Stimulated activated CD4-positive, alpha-beta T cell treated with anti-CD3 and anti-CD28 coated beads, Interleukin-2, amount 100 ng/mL, for 48 hours (primary cell): ENCODE measurements around the gene SFMBT2.

Source experiments
- DNase-seq, 2 donors: peaks; one replicate each; pipeline ENCODE4 v3.0.0-alpha.2; 2020

The SFMBT2 gene

GRCh38 chr10:7293378-7293920, 117.4 kb downstream of the SFMBT2 start:
- no peak for DNase-seq

DNA sequence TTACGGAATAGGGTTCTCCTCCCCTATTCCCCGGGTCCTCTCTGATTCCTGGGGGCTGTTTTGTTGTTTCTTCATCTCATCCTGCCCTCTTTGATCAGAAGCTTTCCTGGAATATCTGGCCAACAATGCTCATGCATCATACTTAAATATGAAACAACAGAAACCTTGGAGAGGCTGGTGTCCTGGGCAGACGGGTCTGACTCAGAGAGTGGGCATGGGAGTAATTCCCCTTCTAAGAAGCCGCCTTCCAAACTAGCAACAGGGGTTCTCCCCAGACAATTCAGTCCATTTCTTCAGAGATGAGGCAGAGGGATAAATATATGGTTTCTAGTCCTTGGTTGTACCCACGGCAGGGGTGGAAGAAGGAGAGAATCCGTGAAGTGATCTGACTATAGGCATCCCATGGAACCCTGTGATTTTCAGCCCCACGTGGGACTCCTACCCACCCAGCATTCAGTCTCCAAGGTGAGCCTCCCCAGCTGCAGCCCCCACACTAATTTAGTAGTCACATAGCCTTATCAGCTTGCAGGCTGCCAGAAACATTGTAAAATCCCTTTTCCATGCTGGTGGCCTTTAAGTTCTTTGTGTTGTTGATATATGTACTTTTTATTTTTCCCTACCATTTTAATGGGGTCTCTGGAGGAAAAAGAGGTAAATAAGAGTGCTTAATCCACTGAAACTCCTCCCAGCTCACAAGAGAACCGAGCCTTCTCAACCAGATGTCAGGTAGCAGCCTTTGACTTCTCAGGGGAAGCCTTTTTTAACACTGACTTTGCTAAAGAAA, 119.2 kb downstream of the SFMBT2 start:
- no peak for DNase-seq

DNA sequence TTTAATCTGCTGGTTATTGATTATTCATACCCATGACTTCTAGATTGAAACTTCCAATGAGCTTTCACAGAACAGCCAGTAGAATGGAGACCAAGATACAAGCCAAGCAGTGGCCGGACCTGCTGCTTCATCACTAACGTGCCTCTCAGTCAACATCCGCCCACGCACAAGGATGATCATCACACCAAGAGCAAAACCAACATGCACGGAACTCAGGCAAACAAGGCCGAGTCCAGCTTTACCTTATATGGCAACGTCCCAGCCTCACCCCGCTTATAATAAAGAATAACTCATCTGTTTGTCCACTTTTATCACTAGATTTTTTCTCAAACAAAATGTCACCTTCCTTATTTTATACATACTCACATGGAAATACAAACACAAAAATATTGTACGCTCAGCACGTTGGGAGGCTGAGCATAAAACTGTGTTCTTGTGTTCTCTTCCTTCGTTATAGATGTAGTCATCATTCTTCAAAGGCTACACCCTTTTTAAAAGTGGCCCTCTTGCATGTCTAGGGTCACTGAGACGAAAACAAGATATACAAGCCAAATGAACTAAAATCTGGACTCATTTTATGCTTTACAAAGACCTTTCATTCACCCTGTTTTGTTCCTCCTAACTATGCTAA, 122.7 kb downstream of the SFMBT2 start:
- peak in 1 of 2 donors; percentile 36 for DNase-seq

DNA sequence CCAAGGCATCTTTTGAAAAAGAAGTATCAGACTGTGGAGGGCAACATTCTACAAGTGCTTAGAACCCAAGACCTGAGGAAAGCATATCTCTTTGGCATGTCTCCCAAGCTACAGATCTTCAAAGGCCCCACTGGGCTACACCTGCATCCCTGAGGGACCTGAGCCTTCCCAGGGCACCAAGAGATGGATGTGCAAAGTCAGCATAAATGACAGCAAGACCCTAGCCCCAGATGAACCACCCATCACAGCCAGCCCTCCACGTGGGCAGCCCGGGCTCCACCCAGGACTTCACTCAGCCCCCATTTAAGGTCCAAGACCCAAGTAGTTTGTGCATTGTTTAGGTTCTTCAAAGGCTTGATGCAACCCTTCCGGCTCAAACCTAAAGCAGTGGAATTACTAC, 123.5 kb downstream of the SFMBT2 start:
- no peak for DNase-seq

GRCh38 chr10:7285522-7286322, 125.1 kb downstream of the SFMBT2 start:
- DNase-seq = no peak

GRCh38 chr10:7283246-7283645, 127.6 kb downstream of the SFMBT2 start:
- no peak for DNase-seq

GRCh38 chr10:7282457-7282856, 128.4 kb downstream of the SFMBT2 start:
- DNase-seq = no peak

DNA sequence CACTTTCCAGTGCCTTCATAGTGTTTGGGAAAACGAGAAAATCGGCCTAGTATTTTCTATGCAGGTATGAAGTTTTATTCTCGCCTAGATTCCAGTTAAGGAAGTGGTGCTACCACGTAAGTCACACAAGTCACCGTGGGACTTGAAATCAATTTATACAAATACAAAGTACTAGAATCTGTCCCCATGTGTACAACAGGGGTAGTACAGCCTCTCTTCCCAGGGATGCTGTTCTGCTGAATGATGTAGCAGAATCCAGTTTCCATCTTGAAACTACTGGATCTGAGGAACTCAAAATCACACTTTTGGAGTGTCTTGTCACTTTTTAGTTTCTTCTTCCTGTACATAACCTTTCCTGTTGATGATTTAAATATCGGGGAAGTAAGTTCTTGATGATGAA, 129.4 kb downstream of the SFMBT2 start:
- no peak for DNase-seq

DNA sequence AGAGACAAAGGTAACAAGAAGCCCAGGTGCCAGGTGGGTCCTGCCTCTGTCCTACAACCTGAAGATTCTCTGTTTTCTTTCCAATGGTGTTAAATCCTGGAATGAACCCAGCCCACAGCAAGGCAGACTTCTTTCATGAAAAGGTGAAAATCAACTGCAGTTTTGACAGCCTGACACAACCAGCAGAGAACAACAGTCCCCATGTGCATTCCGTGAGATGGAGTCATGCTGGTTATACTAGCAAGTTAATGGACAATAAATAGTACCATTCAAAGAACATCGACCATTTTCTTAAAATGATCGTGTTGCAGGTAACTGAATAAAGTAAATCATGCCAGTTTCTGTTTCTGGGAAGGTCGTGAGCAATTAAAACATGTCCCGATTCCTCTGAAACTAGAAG, 131.5 kb downstream of the SFMBT2 start:
- no peak for DNase-seq

GRCh38 chr10:7277867-7278266, 133.0 kb downstream of the SFMBT2 start:
- no peak for DNase-seq

DNA sequence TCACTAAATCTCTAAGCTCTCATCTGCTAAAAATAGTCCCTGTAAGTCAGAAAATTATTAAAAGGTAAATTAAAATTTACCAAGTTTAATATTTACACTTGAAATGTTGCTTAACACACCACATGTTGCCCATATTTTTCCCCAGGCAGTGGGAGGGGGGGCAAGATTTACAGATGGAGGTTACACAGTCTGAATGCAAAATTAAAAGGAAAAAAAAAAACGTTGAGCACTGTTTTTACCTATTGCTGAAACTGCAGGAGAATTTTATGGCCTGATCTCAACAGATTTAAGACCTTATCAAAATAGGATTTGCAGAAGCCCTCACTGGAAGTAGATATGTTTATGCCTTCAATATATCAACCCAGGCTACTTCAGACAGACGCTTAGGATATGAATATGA, 133.4 kb downstream of the SFMBT2 start:
- no peak for DNase-seq

GRCh38 chr10:7275761-7276440, 134.9 kb downstream of the SFMBT2 start:
- DNase-seq = no peak

GRCh38 chr10:7274293-7274692, 136.5 kb downstream of the SFMBT2 start:
- no peak for DNase-seq

- no peak for DNase-seq
Observed at GRCh38 chr10:7272008-7272407, 138.8 kb downstream of the SFMBT2 start.

- no peak for DNase-seq
Observed at GRCh38 chr10:7269988-7270387, 140.8 kb downstream of the SFMBT2 start.

DNA sequence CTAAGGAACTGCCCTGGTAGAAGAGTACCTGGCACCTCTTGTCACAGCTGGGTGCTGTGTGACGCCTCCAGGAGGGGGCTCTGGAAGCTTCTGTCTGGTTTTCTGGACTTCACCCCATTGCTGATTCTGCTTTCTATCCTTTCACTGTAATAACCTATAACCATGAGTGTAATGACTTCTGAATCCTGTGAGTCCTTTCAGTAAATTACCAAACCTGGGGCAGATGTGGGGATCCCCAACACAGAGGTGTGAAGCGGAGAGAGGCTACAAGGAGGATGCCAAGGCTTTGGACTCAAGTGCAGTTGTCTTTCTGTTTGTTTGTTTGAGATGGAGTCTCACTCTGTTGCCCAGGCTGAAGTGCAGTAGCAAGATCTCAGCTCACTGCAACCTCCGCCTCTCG, 143.7 kb downstream of the SFMBT2 start:
- DNase-seq = no peak

DNA sequence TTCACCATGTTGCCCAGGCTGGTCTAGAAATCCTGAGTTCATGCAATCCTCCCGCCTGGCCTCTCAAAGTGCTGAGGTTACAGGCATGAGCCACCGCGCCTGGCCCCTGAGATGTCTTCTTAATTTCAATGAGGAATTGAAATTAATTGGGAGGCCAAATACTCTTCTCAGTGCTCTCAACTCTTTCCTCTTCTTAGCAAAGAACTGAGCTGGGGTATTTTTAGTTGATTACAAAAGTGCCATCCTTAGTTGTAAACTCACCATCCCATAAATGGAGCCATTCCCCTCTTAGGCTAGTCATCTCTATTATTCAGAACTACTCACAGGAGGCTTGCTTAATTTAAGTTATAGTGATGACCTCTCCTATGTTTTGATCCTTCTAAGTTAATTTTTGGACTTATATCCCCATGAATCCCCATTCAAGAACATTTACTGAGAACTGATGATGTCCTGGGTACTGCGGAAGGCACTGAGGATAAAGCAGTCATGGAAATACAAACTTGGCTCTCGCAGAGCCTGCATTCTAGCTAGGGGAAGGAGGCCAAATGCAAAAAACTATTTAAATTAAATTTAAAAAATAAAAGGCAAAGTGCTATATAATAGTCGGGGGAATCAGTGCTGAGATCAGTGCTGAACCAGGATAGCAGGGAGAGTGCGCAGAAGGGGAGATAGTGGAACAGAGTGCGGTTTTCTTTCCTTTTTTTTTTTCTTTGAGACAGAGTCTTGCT, 145.3 kb downstream of the SFMBT2 start:
- no peak for DNase-seq

GRCh38 chr10:7264313-7264756, 146.5 kb downstream of the SFMBT2 start:
- DNase-seq = no peak

GRCh38 chr10:7263616-7264015, 147.2 kb downstream of the SFMBT2 start:
- no peak for DNase-seq

DNA sequence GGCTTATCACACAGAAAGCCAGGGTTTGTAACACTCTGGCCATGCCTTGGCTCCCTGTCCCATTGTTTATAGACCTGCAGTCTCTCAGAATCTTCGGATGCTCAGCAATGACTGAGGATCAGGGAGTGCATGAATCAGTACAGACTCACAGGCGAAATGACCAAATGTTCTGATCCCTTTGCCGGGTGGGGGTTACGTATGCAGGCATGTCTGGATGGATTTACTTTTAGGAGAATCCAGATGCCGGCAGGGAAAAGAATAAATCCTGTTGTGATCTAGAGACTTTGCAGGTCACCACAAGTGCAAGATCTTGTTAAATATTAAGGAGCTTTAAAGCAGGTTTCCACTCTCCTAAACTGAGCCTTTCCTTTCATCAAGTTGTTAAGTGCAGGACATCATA, 149.5 kb downstream of the SFMBT2 start:
- no peak for DNase-seq

DNA sequence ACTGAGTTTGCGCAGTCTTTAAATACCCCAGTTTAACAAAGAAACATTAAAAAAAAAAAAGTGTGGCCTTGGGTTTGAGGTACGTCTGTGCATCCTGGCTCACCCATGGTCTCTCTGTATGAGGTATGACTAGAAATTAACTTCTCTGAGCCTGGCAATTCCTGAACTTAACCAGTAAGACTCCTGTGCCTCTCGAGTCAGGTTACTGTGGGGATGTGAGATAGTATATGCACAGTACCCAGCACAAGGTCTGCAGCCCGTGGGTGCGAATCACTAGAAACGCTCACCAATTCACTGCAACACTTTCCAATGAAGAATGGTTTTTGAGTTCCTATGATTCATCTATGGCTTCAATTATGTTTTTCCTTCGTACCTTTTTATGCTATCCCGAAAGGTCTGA, 149.9 kb downstream of the SFMBT2 start:
- no peak for DNase-seq

DNA sequence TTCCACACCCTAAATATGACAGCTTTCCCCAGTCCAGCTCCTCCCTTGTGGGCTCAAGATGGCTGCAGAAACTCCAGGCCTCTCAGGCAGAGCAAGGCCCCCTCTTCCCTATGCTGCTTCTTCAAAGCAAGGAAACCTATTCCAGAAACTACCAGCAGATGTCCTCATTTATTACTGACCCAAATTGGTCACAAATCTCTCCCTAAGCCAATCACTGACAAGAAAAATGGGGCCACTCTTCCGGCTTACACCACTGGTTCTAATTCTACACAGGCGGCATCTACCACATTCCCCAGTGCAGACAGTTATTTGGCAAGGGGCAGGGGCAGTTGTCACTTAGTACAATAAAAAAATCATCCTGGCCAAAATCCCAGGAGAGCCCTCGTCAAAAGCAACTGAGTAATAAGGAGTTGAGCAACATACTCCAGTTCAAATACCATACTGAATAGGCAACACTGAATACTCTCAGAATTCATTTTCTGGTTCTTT, 150.4 kb downstream of the SFMBT2 start:
- no peak for DNase-seq
